Activated gamma-delta T cell treated with anti-CD3 and anti-CD28 coated beads, Interleukin-2, amount 50 U/mL, for 16 hours (primary cell): Measurements from ENCODE around the gene GLCE.
"Not testable (repeated sequence)": the region's sequence is repeated elsewhere in the genome, so short reads cannot be mapped to it uniquely, and the experiment has no call there.

Experiments
- DNase-seq: peaks from one replicate; pipeline ENCODE4 v3.0.0-alpha.2; 2020; ENCODE audit warnings: low read depth

The GLCE gene

DNA sequence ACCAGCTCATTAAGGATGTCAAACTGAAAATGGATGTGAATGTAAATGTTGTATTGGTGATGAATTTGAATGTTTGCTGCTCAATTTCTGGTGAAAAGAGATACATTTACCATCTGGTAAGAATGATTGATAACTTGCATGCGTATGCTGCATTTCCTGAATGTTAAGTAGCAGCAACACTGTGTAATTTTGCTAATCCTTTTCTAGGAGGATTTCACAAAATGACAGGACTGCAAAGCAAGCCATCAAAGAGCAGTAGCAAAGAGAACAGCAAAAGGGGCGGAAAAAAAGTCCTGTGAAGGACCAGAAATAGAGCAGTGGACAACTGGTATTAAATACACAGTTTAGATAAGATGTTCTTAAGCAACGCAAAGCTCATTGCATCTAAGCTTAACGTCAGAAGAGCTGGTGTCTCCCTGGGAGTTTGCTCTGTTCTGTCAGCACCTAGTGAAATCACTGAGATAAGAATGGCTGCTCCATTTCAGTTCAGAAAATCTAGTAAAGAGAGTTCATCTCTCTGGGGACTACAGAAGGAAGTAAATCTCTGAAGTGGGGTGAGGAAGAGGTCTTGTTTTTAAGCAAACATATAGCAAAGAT lies 114.7 kb downstream of the GLCE start:
- DNase-seq: no peak

DNA sequence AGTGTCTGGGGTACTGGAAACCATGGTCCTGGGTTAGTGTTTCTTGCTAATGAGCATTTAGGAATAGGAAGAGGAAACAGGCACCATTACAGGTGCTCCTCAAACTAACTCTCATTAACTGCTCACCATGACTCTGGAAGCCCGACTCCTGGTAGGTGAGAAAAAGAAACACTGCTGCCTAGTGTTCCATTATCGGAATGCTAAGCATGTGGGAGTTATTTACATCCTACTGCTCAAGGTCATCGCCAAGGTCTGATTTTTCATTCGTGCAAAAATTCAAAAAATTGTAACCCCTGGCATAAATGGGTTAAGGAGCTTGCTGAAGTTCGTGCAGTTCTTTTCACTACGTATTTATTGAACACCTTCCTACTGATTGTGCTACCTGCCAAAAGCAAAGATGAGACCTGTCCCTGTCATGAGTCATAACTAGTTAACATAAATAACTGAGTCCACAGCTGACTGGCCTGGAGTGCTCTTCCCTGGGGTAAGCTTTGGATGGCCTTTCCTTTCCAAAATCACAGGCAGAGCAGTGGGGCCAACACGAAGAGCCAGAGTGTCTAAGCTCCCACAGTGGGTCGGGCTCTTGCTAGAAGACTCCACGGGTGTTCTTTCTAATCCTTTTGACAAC lies 115.6 kb downstream of the GLCE start:
- no peak for DNase-seq

DNA sequence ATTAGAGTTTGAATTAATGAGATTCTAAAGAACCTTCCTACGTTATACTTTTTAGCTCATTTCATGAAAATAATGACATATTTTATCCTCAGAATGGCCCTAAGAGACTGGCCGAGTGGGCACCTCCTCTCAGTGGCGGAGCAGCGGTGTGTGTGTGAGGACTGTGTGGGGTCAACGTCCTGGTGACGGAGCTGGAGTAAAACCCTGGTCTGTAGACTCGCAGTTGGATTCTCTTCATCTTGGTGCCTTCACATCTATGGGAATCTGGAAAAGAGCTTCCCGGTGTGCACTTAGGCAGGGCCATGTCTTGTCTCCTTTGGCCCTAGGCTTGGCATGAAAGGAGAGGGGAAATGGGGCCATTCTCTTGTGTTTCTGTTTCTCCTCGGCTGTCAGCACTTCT lies 116.9 kb downstream of the GLCE start:
- DNase-seq: no peak

DNA sequence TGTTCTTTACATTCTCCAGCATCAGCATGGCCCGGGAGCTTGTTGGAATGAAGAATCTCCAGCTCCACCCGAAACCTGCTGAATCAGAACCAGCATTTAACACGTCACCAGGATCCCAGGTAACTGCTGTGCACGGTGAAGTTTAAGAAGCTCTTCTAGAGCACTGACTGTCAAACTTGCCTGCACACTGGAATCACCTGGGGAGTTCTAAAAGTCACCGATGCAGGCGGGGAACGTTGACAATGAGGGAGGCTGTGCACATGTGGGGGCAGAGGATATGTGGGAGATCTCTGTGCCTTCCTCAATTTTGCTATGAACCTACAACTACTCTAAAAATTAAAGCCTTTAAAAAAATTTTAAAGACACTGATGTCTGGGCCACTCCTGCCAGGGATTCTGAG lies 119.2 kb downstream of the GLCE start:
- DNase-seq: no peak

DNA sequence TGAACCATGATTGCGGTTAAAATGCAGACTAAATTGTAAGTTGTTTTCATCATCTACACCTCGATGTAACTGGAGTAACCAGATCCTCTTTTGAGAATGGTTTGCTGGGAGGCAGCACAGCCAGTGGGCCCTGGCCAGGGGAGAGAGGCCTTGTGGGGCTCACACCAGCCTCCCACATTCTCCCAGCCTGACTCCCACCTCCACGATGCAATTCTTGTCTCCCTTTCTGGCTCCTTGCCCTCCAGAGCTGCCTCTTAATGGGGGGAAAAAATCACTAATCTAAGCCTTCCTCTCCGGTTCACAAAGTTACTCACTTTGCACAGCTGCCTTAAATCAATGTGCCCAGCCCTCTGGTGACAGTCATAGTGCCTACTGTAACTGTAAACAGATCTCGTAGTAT lies 120.3 kb downstream of the GLCE start:
- no peak for DNase-seq

DNA sequence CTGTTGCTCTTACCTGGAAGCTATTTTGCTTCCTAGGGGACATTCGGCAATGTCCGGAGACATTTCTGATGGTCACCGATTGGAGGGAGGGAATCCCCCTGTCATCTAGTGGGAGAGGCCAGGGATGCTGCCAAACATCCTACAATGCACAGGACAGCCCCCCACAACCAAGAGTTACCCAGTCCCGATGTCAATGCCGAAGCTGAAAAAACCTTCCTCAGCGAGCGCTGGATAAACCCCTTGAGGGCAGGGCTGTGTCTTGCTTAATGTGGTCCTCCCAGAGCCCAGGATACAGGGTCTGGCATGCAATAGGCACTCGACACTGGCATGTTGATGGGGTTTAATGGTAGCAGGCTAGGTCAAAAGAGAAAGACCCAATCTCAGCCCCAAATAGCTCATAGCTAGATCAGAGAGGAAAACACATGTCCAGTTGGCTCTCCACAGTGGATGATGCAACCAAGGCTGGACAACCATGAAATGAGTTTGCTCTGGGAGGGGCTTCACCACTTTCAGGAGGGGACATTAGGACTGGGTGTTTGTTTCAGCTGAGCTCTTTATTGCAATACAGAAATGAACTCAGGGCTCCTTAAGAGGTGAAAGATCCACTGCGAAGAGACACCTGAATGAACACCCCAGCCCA lies 121.8 kb downstream of the GLCE start:
- DNase-seq: no peak

DNA sequence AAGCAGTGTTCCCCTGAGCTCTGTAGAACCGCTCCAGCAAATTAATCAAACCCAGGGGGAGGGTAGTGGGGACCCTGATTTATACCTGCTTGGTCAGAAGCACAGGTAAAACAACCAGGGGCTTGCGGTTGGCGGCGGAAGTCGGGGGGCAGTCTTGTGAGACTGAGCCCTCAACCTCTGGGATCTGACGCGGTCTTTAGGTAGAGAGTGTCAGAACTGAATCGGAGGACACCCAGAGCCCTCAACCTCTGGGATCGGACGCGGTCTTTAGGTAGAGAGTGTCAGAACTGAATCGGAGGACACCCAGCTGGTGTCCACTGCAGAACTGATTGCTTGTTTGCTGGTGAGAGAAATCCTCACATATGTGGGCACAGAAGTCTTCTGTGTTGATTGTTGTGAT lies 125.4 kb downstream of the GLCE start:
- DNase-seq: no peak

DNA sequence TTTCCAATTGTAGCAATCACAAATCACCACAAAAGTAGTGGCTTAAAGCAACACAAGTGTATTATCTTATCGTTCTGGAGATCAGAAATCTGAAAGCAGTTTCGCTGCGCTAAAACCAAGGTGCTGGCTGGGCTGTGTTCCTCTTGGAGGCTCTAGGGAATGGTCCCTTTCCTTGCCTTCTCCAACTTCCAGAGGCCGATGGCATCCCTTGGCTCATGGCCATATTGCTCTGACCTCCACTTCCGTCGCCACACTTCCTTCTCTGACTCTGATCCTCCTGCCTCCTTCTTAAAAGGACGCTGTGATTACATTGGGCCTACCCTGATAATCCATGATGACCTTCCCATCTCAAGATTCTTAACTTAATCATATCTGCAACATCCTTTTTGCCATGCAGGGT lies 127.6 kb downstream of the GLCE start:
- DNase-seq: no peak

DNA sequence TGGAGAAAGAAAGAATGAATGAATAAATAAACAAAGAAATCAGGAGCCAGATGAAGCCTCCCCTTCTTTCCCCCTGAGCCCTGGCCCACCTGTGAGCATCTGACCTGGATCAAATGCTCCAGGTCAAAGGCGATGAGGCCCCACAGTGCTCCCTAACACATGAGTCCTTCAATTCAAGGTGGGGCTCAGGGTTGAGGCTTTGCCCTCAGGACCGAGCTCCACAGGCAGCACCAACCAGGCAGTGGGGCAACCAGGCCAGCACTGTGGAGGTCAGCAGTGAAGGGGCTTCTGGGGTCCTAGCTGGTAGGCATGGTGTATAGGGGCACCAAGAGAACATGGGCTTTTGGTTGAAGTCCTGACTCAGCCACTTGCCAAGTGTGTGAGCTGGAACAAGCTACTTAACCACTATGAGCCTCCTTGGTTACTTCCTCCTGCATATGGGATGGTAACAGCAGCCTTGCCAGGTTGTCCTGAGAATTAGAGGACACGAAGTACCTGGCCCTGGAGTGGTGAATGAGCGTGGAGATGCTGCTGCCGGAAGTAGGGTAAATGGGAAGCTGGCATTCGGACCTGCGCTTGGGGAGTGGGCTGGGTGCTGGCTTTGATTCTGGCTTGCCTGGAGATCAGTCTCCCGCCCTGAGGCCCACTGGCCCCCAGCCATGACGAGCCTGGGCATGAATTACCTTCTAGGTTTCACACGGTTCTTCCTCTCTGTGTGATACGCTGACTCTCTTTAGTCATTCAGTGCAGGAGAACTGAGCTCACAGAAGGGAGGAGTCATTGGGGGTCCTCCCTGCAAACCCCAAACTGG lies 128.3 kb downstream of the GLCE start:
- DNase-seq: no peak

DNA sequence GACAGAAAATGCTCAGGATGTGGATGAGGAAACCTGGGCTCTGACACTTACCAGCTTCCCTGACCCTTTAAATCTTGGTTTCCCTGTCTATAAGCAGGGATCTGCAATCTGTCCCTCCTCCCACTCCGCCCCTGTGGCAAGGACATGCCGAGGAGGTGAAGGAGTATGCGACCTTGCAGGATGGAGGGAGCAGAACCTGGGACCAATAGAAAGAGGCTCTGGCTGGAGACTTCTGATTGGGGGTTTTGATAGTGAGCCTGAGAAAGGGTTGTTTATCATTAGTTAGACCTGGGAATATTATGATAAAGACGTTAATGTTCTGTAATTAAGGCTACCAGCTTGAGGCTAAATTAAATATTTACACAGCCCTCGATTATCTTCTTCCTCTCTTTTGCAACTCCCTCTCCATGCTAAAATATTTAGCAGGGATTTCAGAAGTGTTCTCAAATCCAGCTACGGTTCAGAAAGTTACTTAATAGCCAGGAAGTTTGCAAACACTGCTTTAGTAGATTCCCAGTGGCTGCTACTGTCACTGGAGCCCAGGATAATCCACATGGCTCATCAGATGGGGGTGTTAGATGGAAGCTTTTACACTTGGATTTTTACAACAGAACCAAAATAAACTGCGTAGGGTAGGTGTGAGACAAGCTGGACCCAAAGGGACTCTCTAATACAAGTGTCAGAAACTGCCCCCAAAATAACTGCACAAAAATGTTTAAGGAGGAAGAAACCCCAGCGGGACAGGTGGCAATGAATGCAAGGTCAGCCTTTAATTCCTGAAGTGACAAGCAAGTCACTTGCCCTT lies 129.1 kb downstream of the GLCE start:
- no peak for DNase-seq

DNA sequence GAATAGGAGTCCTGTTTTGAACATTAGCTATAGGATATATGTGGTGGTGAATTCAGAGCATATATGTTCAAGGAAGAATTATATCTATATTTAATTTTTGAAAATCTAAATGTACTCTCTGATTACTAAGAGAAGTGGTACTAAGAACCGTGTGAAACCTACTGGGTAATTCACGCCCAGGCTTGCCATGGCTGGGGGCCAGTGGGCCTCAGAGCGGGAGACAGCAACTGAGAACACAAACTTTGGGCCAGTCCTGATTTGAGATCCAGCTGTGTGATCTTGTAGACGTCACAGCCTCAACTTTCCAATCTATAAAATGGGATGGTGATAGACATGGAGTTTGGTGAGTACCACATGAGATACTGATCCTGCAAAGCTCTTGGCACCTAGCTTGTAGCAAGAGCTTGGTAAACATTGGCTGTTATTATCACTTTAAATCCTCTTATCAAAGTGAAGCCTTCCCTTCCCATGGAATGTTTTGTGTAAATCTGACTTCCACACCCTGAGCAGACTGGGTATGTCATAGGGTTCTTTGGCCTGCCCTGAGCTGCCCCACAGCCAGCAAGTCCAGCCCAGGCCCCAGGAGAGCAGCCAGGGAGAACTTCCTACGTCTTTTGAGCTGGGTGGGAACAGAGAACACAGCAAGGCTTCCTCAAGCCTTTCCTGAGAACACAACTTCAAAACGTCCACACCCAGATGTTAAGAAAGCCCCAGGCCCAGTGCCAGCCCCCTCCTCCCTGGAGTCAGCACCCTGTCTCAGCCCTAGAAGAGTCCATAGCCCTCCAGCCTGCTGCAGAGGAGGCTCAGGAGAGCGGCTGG lies 130.1 kb downstream of the GLCE start:
- no peak for DNase-seq

DNA sequence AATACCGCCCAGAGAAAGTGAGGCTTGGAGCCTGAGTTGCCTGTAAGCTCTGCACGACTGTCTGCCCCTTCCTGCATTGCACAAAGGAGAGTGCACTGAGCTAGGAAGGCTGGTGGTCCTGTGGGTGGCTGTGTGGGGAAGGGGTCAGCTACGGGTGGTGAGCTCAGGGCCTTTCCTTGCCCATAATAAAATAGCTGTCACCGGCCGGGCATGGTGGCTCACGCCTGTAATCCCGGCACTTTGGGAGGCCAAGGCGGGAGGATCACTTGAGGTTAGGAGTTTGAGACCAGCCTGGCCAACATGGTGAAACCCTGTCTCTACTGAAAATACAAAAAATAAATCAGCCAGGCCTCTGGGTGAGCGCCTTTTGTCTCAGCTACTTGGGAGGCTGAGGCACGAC lies 131.2 kb downstream of the GLCE start:
- DNase-seq: not testable (repeated sequence)

DNA sequence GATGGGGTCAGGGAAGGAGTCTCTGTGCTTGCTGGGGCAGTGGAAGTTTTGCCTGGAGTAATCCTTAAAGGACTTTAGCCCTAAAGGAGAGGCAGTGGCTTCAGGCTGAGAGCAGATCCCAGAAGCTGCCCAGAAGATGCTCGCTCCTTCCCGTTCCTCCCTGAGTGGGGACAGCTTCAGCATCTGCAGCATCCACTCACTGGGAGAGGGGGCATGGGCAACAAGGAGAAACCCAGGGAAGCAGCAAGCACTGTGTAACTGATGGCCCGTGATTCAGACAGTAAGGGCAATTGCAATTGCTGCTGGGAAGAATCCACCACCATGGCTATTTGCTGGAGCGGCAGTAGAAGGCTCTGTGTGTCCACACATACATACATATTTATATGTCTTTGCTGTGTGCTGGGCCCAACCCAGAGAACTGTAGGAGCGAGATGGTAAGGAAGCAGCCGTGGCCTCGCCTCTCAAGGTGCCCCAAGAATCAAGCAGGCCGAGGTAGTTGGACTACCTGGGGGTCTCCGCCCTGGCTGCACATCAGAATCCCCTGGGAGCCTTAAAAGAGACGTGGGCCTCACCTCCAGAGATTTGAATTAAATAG lies 132.5 kb downstream of the GLCE start:
- no peak for DNase-seq

DNA sequence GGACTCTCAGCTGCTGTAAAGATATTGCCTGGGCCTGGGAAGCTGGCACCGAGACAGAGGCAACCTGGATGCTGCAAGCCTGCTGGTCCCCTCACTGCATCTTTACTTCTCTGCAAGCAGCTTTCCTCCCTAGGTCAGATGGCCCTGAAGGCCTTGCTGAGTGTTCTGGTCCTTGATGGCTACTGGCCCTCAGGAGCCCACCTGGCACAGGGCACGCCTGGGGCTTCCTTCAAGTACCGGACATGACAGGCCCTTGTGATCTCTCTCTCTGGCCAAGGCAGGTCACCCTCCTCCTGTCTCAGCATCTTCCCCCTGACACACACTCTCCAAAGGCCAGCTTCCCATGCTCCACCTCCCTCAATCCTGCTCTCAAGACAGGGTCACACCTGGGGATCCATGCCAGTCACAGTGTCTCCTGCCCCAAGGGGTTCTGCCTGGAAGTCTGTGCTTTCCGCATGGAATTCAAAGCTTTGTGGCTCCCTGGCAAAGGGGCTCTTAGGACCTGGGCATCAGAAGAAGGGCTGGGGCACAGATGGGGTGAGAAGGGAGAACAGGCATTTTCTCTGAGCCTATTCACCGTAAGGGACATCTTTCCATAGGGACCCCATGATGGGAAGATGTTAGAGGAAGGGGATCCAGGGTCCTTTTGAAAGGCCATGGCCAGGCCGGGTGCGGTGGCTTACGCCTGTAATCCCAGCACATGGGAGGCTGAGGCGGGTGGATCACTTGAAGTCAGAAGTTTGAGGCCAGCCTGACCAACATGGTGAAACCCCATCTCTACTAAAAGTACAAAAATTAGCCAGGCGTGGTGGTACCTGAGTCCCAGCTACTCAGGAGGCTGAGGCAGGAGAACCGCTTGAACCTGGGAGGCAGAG lies 133.5 kb downstream of the GLCE start:
- DNase-seq: no peak

DNA sequence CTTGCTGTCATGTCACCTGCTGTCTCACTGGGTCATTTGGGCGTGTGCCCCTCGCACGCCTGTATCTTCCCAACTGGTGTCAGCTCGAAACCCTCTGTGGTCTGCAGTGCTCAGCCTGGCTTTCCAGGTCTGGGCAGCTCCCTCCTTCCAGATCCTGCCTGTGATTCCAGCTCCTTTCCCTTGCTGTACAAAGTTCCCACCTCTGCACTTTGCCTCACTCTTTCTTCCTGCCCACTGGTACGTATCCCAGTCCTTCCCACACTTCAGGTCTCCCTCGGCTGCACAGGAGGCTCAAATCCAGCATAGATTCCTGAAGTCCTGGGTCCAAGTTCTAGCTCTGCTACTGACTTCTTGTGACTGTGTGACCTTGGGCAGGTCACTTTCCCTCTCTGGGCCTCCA lies 136.2 kb downstream of the GLCE start:
- no peak for DNase-seq

DNA sequence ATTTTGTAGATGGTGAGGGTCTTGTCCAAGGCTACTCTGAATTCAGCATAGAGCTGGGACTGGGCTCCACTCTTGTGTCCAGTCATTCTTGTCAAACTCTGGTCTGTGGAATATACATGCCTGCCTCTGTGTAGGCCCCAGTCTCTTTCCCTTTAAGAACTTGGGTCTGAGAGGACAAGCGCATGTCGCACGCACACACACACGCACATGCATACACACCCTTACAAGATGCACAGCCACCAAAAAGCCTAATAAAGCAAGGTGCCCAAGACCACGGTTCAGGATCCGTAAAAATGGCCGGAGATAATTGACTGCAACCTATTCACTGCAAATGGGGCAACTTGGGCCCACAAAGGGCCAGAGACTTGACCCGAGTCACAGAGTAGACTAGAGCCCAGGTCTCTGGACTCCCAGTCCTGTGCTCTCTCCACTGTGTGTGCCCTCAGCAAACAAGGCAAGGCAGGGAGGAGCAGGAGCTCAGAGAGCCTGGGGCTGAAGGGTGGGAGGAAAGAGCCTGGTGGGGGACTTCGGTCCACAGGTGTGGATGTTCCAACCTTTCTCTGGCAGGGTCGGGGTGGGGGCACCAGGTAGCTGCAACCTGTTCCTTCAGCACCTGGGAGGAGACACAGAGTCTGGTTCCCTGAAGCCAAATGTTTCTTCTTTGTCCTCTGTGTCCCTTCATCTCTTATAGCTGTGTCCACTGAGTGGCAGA lies 137.4 kb downstream of the GLCE start:
- DNase-seq: no peak

DNA sequence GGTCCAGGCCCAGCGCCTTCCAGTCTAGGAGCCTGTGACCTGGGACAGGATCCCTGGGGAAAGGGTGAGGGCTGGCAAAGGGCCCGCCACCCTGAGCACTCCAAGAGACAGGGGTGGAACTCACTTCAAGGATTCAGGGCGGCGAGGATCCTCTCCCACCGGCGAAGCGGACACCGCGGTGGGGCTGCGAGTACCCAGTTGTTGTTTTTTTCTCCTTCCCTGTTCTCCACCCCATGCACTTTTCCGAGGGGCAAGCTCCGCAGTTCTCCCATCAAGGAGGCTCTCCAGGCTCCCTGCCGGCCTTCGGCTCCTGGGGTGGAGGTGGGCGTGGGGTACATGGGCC lies 137.9 kb downstream of the GLCE start:
- DNase-seq: no peak

DNA sequence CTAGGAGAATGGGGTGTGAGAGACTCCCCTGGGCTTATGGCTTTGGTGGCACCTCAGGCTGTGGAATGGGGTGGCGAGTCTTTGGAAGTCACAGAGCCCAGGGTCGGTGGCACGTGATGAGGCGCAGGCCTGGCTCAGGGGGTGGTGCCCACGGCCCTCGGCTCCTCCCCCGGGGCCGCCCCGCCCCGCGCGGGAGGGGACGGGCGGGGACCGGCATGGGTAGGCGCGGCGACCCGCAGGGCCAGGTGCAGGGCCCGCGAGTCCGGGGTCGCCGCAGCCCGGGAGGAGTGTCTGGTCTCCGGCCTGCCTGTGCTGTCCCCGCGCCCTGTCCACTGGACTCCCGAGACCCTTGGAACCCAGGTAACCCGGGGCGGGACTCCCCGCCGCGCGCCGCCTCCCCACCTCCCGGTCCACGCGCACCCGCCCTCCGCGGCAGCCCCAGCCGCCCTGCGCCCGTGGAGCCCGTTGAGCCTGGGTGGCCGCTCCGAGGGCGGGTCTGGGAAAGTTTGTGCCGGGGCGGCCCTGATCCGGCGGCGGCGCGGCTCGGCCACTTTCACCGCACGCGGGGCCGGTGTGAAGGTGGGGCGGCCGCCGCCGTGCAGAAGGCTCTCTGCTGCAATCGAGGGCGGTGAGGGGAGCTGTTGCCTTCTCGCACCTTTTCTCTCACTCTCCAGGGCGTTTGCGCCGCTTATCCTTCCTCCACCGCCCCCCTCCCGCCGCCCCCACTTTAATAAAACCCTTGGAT lies 138.4 kb downstream of the GLCE start, which contains the start of gene PAQR5:
TSS of gene PAQR5 (plus strand) at position 216 of the 745 bp plus-strand sequence. CDS start 61,169 bp downstream, outside the sequence.
- DNase-seq: no peak
